HCT116 (cell line): ENCODE results near the gene EXD3.

ENCODE experiments used
- JUND ChIP-seq: IDR thresholded peaks from 2 replicates; pipeline ENCODE4 v1.6.1; 2012
- POLR2A ChIP-seq: IDR thresholded peaks from 2 replicates; pipeline ENCODE4 v1.7.0; 2011; ENCODE audit warnings: borderline replicate concordance; ENCODE audit not compliant: insufficient read depth, insufficient read length; ENCODE audit errors: extremely low read depth
- POLR2AphosphoS5 ChIP-seq: IDR thresholded peaks from 2 replicates; pipeline ENCODE4 v1.6.1; 2011; ENCODE audit warnings: mild to moderate bottlenecking, low read depth, low read length, moderate library complexity
- RAD21 ChIP-seq: IDR thresholded peaks from 2 replicates; pipeline ENCODE4 v1.6.1; 2012; ENCODE audit warnings: low read depth, mild to moderate bottlenecking
- TF ChIP-seq, protein P1 (sequence below), 3 experiments: fragments of 200-600 bp in 1 of 3; sonication (generic) in 1 of 3; IDR thresholded peaks in 2 of 3; conservative IDR thresholded peaks in 1 of 3; 2 replicates each; pipeline ENCODE4 v1.5.1; 2012 to 2017; ENCODE audit warnings: low read depth in 2 of 3, low read length in 2 of 3, antibody characterized with exemption in 1 of 3, borderline replicate concordance in 1 of 3, control low read depth in 1 of 3, mild to moderate bottlenecking in 1 of 3, mixed read lengths in 1 of 3, mixed run types in 1 of 3, moderate library complexity in 1 of 3; ENCODE audit not compliant: insufficient read depth in 1 of 3

GRCh38 chr9:137383784-137384756 is 38.9 kb downstream of the EXD3 start:
- TF ChIP-seq RAD21 (no peak), POLR2AphosphoS5 (no peak), POLR2A (no peak), JUND (no peak)
- TF ChIP-seq, protein P1, sequence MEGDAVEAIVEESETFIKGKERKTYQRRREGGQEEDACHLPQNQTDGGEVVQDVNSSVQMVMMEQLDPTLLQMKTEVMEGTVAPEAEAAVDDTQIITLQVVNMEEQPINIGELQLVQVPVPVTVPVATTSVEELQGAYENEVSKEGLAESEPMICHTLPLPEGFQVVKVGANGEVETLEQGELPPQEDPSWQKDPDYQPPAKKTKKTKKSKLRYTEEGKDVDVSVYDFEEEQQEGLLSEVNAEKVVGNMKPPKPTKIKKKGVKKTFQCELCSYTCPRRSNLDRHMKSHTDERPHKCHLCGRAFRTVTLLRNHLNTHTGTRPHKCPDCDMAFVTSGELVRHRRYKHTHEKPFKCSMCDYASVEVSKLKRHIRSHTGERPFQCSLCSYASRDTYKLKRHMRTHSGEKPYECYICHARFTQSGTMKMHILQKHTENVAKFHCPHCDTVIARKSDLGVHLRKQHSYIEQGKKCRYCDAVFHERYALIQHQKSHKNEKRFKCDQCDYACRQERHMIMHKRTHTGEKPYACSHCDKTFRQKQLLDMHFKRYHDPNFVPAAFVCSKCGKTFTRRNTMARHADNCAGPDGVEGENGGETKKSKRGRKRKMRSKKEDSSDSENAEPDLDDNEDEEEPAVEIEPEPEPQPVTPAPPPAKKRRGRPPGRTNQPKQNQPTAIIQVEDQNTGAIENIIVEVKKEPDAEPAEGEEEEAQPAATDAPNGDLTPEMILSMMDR (IDR thresholded peaks at IDR 0.05 in 2 of 3, conservative IDR thresholded peaks at IDR 0.05 in 1 of 3; ENCODE audit: borderline replicate concordance in 1 of 3, insufficient read depth in 1 of 3, low read depth in 2 of 3, low read length in 2 of 3) = no peak
